ENCODE measurements around the gene FOXB2.

- TF ChIP-seq POLR2A (IDR thresholded peaks at IDR 0.05) (no peak), POLR2AphosphoS5 (IDR thresholded peaks at IDR 0.05) (no peak)
- TF ChIP-seq, protein P1, sequence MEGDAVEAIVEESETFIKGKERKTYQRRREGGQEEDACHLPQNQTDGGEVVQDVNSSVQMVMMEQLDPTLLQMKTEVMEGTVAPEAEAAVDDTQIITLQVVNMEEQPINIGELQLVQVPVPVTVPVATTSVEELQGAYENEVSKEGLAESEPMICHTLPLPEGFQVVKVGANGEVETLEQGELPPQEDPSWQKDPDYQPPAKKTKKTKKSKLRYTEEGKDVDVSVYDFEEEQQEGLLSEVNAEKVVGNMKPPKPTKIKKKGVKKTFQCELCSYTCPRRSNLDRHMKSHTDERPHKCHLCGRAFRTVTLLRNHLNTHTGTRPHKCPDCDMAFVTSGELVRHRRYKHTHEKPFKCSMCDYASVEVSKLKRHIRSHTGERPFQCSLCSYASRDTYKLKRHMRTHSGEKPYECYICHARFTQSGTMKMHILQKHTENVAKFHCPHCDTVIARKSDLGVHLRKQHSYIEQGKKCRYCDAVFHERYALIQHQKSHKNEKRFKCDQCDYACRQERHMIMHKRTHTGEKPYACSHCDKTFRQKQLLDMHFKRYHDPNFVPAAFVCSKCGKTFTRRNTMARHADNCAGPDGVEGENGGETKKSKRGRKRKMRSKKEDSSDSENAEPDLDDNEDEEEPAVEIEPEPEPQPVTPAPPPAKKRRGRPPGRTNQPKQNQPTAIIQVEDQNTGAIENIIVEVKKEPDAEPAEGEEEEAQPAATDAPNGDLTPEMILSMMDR (IDR thresholded peaks at IDR 0.05 in 8 of 11, conservative IDR thresholded peaks at IDR 0.05 in 3 of 11): no peak
These were observed 10.6 kb downstream of the FOXB2 start for GRCh38 chr9:77030045-77030444.

Measured in spleen (tissue), 7 donors.